Small intestine (tissue), 7 donors: ENCODE results near the gene L2HGDH. TPM values are rescaled to one million over a fixed set of nuclear protein-coding genes. Genes with fewer than 3 reads are reported as not detected.

Experiments used
- DNase-seq, 2 donors: peaks; one replicate each; pipeline versions ENCODE4 v3.0.0 to v3.0.0-alpha.2; 2013
- FAIRE-seq: peaks from 2 replicates; lab custom pipeline; 2012; peaks lifted over from hg19 to GRCh38; lab: Jason Lieb, UNC
- H3K27ac ChIP-seq, 3 donors: one replicate each; pipeline ENCODE4 v1.5.1; 2013; ENCODE audit warnings: low read length in 2 of 3, mild to moderate bottlenecking in 2 of 3, control low read depth in 1 of 3, inconsistent platforms in 1 of 3, low read depth in 1 of 3, moderate library complexity in 1 of 3
- H3K27me3 ChIP-seq, 3 donors: one replicate each; pipeline ENCODE4 v1.6.1; 2013; ENCODE audit warnings: low read length in 3 of 3, inconsistent platforms in 1 of 3; ENCODE audit not compliant: control insufficient read depth in 3 of 3, insufficient read depth in 3 of 3
- H3K36me3 ChIP-seq, 3 donors: one replicate each; pipeline ENCODE4 v1.6.1; 2013; ENCODE audit warnings: low read length in 3 of 3, inconsistent platforms in 1 of 3, low read depth in 1 of 3, mild to moderate bottlenecking in 1 of 3, moderate library complexity in 1 of 3; ENCODE audit not compliant: control insufficient read depth in 3 of 3, insufficient read depth in 2 of 3
- H3K4me1 ChIP-seq, 3 donors: one replicate each; pipeline ENCODE4 v1.6.1; 2013; ENCODE audit warnings: low read length in 2 of 3, inconsistent platforms in 1 of 3, low read depth in 1 of 3, mild to moderate bottlenecking in 1 of 3, moderate library complexity in 1 of 3; ENCODE audit not compliant: control insufficient read depth in 3 of 3, insufficient read depth in 2 of 3
- H3K4me3 ChIP-seq, 3 donors: one replicate each; pipeline ENCODE4 v1.5.1; 2013; ENCODE audit warnings: low read length in 3 of 3, control low read depth in 1 of 3, inconsistent platforms in 1 of 3, low read depth in 1 of 3, mild to moderate bottlenecking in 1 of 3, moderate library complexity in 1 of 3
- H3K9me3 ChIP-seq, 2 donors: one replicate each; pipeline ENCODE4 v1.6.1; 2013; ENCODE audit warnings: low read depth in 1 of 2, low read length in 1 of 2; ENCODE audit not compliant: control insufficient read depth in 2 of 2, insufficient read depth in 1 of 2
- WGBS, 3 donors: extraction: QIAGEN DNeasy Blood & Tissue Kit; methylation state at CpG; one replicate each; pipeline ENCODE4 v1.1.7; 2013; 5-methylcytosine and 5-hydroxymethylcytosine counted together
- polyA plus RNA-seq, 4 donors: library from polyadenylated mRNA; stranded (reverse) in 3 of 4; unstranded in 1 of 4; fragments of 200-250 nt in 3 of 4; fragments of 120-200 nt in 1 of 4; gene quantifications; one replicate each; pipeline versions ENCODE4 v1.2.1 to v1.2.3, GENCODE V29; 2013
- donor health status: healthy with polysubstance abuse.
- donor health status: control.
- donor health status: control.
- donor health status: Bipolar disorder and iron deficiency.
- donor health status: healthy.

The L2HGDH gene
- polyA plus RNA-seq, 4 donors = 1.1 to 8.4 (median 4.8) TPM

DNA sequence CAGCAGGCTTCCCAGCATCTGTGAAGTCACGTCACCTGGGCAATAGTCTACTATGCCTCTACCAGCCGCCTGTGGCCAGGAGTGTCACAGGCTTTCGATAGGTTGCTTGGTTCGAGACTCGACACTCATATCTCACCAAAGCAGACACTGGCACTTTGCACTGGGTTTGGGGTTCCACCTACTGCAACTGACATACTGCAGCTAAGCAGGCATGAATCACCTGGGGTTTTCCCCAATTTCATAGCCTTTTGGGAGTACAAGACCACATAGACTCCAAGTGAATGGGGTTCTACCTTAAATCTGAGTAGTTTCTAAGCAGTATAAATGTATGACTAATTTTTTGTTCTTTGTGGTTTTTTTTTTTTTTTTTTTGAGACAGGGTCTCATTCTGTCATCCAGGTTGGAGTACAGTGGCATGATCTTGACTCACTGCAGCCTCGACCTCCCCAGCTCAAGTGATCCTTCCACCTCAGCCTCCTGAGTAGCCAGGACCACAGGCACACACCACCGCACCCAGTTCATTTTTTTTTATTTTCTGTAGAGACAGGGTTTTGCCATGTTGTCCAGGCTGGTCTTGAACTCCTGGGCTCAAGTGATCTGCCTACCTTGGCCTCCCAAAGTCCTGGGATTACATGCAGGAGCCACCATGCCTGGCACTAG, 32.2 kb upstream of the L2HGDH start:
- Histone ChIP-seq H3K36me3 (peaks cover 0 to 5% (median 2%) of the 10 kb centered on the region in 3 donors), H3K4me1 (peaks cover 4 to 11% (median 6%) of the 10 kb centered on the region in 3 donors), H3K9me3 (no peaks in the 10 kb centered on the region), H3K27me3 (no peaks in the 10 kb centered on the region), H3K27ac (no peak overlapping the region), H3K4me3 (no peak overlapping the region)
- DNase-seq (no peak), FAIRE-seq (no peak)
- WGBS, 3 donors = 81 to 88% (median 87%) methylated on average over 7 of the region's 7 CpGs

DNA sequence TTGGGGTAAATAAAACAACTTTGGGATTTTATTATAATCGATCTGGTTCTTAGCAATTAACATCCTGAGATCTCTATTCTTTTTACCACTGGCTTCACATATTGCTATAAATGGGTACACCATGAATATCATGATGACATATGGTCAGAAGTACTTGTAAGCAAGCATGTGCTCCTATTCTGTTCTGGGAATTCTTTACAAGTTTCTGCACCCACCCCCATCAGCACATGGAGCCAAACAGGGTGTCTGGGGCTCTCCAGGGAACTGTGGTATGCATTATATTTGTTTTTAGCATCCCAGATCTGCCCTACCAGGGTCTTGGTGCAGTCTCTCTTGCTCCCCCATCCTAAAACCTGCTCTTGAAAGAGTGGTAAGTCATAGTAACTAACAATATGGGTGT, 31.4 kb upstream of the L2HGDH start:
- H3K27me3 ChIP-seq = no peaks in the 10 kb centered on the region
- H3K9me3 ChIP-seq = no peaks in the 10 kb centered on the region
- H3K36me3 ChIP-seq = peaks cover 0 to 5% (median 2%) of the 10 kb centered on the region in 3 donors
- no peak overlapping the region for H3K4me3 ChIP-seq
- DNase-seq = no peak
- peaks cover 4 to 17% (median 8%) of the 10 kb centered on the region in 3 donors for H3K4me1 ChIP-seq
- H3K27ac ChIP-seq = no peak overlapping the region
- no peak for FAIRE-seq
- 77 to 88% (median 87%) methylated on average over 1 of the region's 1 CpG for WGBS, 3 donors

DNA sequence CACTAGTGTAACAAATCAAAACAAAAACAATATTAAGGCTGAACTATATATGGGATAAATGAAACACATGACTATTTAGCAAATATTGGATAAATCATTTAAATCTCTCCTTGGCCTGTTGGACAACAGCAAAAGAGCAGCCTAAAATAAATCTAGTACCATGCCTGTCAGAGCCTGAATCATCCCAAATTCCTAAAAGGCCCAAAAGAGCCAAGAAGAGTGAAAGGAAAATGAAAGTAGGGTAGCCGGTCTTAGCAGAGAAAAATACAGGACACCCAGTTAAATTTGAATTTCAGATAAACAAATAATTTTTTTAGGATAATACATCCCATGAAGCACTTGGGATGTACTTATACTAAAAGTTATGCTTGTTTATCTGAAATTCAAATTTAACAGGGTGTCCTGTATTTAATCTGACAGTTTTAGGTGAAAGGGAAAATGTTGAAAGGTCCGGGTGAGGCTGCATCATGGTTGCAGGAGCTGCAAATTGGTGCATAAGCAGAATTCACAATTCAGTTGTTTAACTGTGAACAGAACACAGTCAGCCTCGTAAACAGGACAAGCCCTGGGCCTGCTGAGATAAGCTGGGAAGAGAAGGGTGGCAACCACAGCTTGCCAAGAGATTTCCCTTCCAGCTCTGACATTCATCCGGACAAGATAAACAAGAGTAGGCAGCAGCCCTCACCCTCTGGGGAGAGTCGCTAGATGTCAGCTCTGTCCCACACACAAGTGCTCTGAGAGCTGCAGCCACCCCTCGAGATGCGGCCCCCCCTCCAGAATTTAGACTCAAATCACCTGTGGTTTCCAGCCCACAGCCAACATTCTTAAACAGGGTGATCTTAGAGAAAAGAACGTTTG, 30.4 kb upstream of the L2HGDH start:
- Histone ChIP-seq H3K36me3 (peaks cover 0 to 5% (median 2%) of the 10 kb centered on the region in 3 donors), H3K9me3 (no peaks in the 10 kb centered on the region), H3K27me3 (no peaks in the 10 kb centered on the region), H3K4me1 (peaks cover 4 to 22% (median 8%) of the 10 kb centered on the region in 3 donors), H3K27ac (peak overlapping the region in 1 of 3 donors; percentile 60), H3K4me3 (no peak overlapping the region)
- peak; percentile 45 to 46 for DNase-seq
- FAIRE-seq = no peak
- WGBS, 3 donors = 29 to 32% (median 31%) methylated on average over 8 of the region's 8 CpGs

DNA sequence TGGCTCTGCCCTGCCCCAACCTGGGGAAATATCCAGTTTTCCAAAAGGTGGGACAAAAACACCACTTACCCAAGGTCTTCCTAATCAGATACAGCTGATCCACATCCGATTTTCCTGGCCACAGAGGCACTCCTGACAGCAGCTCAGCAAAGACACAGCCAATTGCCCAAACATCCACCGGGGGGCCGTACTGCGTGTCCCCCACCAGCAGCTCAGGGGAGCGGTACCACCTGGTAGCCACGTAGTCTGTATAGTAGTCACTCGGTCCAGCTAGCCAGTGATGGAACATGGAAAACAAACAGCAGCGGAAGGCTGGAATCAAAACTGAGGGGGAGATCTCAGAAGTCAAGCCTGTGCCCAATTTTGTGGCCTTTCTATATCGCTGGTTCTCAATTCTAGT, 28.9 kb upstream of the L2HGDH start:
- FAIRE-seq = no peak
- peaks cover 0 to 5% (median 2%) of the 10 kb centered on the region in 3 donors for H3K36me3 ChIP-seq
- H3K4me1 ChIP-seq = peaks cover 6 to 27% (median 8%) of the 10 kb centered on the region in 3 donors
- DNase-seq = no peak
- WGBS, 3 donors = 89 to 97% (median 94%) methylated on average over 9 of the region's 9 CpGs
- no peaks in the 10 kb centered on the region for H3K9me3 ChIP-seq
- H3K27ac ChIP-seq = no peak overlapping the region
- H3K4me3 ChIP-seq = no peak overlapping the region
- no peaks in the 10 kb centered on the region for H3K27me3 ChIP-seq

DNA sequence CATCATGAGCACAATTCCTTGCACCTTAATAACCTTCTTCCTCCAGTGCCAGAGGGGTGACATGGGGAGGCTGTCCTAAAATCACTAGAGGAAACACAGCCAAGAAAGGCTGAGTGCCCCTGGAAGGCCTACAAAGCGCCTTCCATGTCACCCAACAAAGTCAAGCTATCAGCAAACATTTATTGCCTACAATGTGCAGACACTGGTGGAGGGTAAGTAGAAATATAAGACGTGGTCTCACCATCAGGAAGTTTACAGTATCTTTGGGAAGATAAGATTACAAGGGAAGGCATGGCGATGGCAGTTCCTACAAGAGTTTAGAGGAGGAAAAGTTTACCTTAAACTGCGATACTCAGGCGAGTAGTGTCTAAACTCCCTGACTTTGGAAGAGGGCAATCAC, 28.0 kb upstream of the L2HGDH start:
- peaks cover 0 to 3% (median 2%) of the 10 kb centered on the region in 3 donors for H3K36me3 ChIP-seq
- H3K4me1 ChIP-seq = peaks cover 7 to 36% (median 8%) of the 10 kb centered on the region in 3 donors
- no peaks in the 10 kb centered on the region for H3K9me3 ChIP-seq
- no peak for FAIRE-seq
- no peak overlapping the region for H3K4me3 ChIP-seq
- peak overlapping the region in 1 of 3 donors; percentile 29 for H3K27ac ChIP-seq
- peak; percentile 28 to 46 for DNase-seq
- H3K27me3 ChIP-seq = no peaks in the 10 kb centered on the region
- 19 to 56% (median 45%) methylated on average over 5 of the region's 5 CpGs for WGBS, 3 donors

DNA sequence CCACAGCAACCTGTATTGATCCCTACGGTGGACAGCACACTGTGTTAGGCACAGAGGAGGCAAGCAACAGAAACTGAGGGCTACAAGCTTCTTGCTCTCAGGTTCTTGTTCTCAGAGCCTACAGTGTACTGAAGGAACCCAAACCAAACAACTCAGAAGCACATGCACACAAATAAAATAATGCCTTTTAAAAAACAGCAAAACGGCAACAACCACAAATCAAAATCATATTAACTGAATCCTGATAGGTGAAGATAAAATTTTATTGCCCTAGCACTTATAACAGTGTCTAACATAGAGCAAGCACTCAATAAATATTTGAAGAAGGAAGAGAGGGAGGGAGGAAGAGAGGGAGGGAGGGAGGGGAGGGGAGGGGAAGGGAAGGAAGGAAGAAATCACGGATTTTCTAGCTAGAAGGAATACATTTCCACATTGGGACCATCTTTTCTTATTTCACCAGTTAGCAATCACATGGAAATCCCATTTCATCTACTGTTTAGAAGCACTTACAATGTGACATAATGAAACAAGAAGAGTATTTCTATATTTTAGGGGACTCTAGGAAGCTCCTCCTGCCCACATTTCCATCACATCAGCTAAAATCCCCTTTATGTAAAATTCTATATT, 27.3 kb upstream of the L2HGDH start:
- FAIRE-seq = no peak
- 15 to 50% (median 31%) methylated on average over 3 of the region's 3 CpGs for WGBS, 3 donors
- Histone ChIP-seq H3K27me3 (no peaks in the 10 kb centered on the region), H3K4me1 (peaks cover 7 to 39% (median 8%) of the 10 kb centered on the region in 3 donors), H3K4me3 (no peak overlapping the region), H3K36me3 (peaks cover 0 to 4% (median 2%) of the 10 kb centered on the region in 3 donors), H3K9me3 (no peaks in the 10 kb centered on the region), H3K27ac (peak overlapping the region; percentile 10 to 57 (median 50))
- peak in 1 of 2 donors; percentile 21 for DNase-seq

DNA sequence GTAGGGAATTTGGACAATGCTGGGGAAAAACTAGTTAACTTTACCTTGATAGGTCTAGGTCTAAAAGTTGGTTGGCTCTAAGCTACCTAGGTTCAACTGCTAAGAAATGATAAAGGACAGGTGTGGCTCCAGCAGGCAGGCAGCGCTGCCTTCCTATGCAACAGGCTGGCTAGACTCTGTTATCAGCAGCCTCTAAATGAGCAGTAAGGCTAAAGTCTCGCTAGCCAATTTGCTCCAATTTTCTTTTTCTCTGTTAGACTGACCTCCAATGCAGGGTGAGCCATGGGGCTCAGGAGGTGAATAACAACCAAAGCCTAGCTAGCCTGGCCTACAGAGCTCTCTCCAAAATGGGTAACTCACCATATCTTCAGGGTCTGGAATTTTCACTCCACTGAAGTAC, 26.6 kb upstream of the L2HGDH start:
- no peak for FAIRE-seq
- Histone ChIP-seq H3K4me1 (peaks cover 7 to 39% (median 8%) of the 10 kb centered on the region in 3 donors), H3K27me3 (no peaks in the 10 kb centered on the region), H3K9me3 (no peaks in the 10 kb centered on the region), H3K27ac (peak overlapping the region; percentile 10 to 57 (median 50)), H3K4me3 (no peak overlapping the region), H3K36me3 (peaks cover 0 to 6% (median 2%) of the 10 kb centered on the region in 3 donors)
- 26 to 67% (median 49%) methylated on average over 2 of the region's 2 CpGs for WGBS, 3 donors
- DNase-seq = peak; percentile 74 to 81
